COLO668 (cell line): ENCODE results near the gene CCDC74A.
"Not testable (repeated sequence)": the region's sequence is repeated elsewhere in the genome, so short reads cannot be mapped to it uniquely, and the experiment has no call there.

Experiments
- DNase-seq: peaks from one replicate; lab custom pipeline; 2025; ENCODE audit not compliant: unreplicated experiment; lab: John Stamatoyannopoulos, UW

Gene CCDC74A

GRCh38 chr2:131544813-131545165, 17.1 kb downstream of the CCDC74A start:
- DNase-seq: not testable (repeated sequence)

- no peak for DNase-seq
These were observed 25.2 kb downstream of the CCDC74A start for GRCh38 chr2:131552871-131553270.

- DNase-seq: no peak
These were observed 29.3 kb downstream of the CCDC74A start for GRCh38 chr2:131556998-131557397.

- no peak for DNase-seq
These were observed 30.1 kb downstream of the CCDC74A start for GRCh38 chr2:131557558-131558321.

GRCh38 chr2:131566371-131566770, 38.7 kb downstream of the CCDC74A start:
- DNase-seq: no peak

GRCh38 chr2:131567891-131568290, 40.2 kb downstream of the CCDC74A start:
- no peak for DNase-seq

GRCh38 chr2:131568401-131568800, 40.7 kb downstream of the CCDC74A start:
- not testable (repeated sequence) for DNase-seq

- no peak for DNase-seq
These were observed 44.5 kb downstream of the CCDC74A start for GRCh38 chr2:131572175-131572574.

- no peak for DNase-seq
These were observed 50.1 kb downstream of the CCDC74A start for GRCh38 chr2:131577812-131578211.

GRCh38 chr2:131580187-131580586, 52.5 kb downstream of the CCDC74A start:
- DNase-seq: no peak
